ENCODE measurements around the gene KDM7A. TPM values are rescaled to one million over a fixed set of nuclear protein-coding genes. Genes with fewer than 3 reads are reported as not detected.

KDM7A gene
- total RNA-seq, 1 donor from 2014 or later, result 25.4 TPM

DNA sequence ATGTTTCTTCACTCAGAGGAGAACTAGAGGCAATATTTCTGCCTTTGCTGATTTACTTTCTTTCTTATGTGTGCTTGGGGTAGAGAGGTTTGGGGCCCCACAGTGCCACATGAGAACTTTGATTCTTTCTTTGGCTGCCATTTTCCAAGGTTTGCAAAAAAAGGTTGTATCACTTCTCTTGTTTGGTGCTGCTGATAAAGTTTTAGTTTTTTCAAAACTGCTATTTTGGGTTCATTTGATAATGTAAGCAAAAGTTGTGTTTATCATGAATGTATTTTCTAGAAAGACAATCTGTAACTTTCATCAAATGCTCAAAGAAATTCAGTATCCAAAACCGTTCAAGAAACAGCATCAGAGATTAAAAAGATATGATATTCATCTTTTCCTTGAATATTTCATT lies 83.4 kb downstream of the KDM7A start:
- no peak overlapping the region for H3K4me3 Mint-ChIP-seq (ENCODE audit: unreplicated experiment)
- no peak for DNase-seq
- peaks cover 11% of the 10 kb centered on the region for H3K36me3 Mint-ChIP-seq (ENCODE audit: unreplicated experiment)
- no peak overlapping the region for H3K27ac Mint-ChIP-seq (ENCODE audit: unreplicated experiment)
- no peaks in the 10 kb centered on the region for H3K4me1 Mint-ChIP-seq (ENCODE audit: low read depth, unreplicated experiment)
- H3K9me3 Mint-ChIP-seq (ENCODE audit: unreplicated experiment), result no peaks in the 10 kb centered on the region
- TF ChIP-seq, protein P1, sequence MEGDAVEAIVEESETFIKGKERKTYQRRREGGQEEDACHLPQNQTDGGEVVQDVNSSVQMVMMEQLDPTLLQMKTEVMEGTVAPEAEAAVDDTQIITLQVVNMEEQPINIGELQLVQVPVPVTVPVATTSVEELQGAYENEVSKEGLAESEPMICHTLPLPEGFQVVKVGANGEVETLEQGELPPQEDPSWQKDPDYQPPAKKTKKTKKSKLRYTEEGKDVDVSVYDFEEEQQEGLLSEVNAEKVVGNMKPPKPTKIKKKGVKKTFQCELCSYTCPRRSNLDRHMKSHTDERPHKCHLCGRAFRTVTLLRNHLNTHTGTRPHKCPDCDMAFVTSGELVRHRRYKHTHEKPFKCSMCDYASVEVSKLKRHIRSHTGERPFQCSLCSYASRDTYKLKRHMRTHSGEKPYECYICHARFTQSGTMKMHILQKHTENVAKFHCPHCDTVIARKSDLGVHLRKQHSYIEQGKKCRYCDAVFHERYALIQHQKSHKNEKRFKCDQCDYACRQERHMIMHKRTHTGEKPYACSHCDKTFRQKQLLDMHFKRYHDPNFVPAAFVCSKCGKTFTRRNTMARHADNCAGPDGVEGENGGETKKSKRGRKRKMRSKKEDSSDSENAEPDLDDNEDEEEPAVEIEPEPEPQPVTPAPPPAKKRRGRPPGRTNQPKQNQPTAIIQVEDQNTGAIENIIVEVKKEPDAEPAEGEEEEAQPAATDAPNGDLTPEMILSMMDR (IDR thresholded peaks at IDR 0.05; ENCODE audit: partially characterized antibody, unreplicated experiment), result no peak
- H3K27me3 Mint-ChIP-seq (ENCODE audit: unreplicated experiment), result no peaks in the 10 kb centered on the region

DNA sequence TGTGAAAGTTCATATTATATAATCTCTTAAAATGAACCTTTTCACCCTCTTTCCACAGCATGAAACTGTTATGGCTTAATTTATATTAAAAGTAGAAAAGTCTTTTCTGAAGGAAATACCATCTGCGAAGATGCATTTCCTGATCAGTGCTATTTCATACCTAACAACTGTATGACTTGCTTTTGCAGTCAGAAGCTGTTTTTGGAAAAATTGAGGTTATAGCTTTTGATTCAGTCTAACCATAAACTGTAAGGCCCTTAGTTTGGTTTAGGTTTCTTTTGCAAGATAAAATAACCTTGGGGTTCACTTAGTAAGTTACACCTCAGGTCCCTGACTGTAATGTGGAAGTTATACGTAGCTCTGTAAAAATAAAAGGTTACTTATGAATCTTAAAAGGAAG lies 91.3 kb downstream of the KDM7A start:
- Mint-ChIP-seq H3K36me3 (ENCODE audit: unreplicated experiment) (no peaks in the 10 kb centered on the region), H3K9me3 (ENCODE audit: unreplicated experiment) (peaks cover 2% of the 10 kb centered on the region), H3K27me3 (ENCODE audit: unreplicated experiment) (no peaks in the 10 kb centered on the region), H3K27ac (ENCODE audit: unreplicated experiment) (no peak overlapping the region), H3K4me3 (ENCODE audit: unreplicated experiment) (no peak overlapping the region), H3K4me1 (ENCODE audit: low read depth, unreplicated experiment) (no peaks in the 10 kb centered on the region)
- no peak for DNase-seq
- TF ChIP-seq, protein P1 (IDR thresholded peaks at IDR 0.05; ENCODE audit: partially characterized antibody, unreplicated experiment), result no peak

DNA sequence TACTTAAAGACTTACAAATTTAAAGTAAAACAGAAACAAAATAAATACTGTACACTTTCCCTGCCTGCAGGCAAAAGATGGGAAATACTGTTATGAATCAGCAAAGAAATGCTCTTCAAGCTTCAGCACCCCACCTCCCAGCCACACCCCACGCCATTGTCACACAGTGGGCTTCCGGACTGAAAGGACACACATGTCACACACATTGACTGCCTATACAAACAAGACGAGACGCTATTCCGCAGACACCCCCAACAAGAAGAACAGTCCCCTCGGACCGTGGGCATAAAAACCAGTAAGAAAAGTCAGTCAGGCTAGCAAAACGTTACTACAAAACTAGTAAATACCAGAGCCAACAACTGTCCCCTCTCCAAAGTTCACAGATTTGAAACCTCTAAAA lies 91.8 kb downstream of the KDM7A start:
- no peak for DNase-seq
- Mint-ChIP-seq H3K9me3 (ENCODE audit: unreplicated experiment) (peaks cover 2% of the 10 kb centered on the region), H3K4me3 (ENCODE audit: unreplicated experiment) (no peak overlapping the region), H3K27me3 (ENCODE audit: unreplicated experiment) (no peaks in the 10 kb centered on the region), H3K4me1 (ENCODE audit: low read depth, unreplicated experiment) (peaks cover 2% of the 10 kb centered on the region), H3K27ac (ENCODE audit: unreplicated experiment) (no peak overlapping the region), H3K36me3 (ENCODE audit: unreplicated experiment) (no peaks in the 10 kb centered on the region)
- TF ChIP-seq, protein P1 (IDR thresholded peaks at IDR 0.05; ENCODE audit: partially characterized antibody, unreplicated experiment), result no peak

DNA sequence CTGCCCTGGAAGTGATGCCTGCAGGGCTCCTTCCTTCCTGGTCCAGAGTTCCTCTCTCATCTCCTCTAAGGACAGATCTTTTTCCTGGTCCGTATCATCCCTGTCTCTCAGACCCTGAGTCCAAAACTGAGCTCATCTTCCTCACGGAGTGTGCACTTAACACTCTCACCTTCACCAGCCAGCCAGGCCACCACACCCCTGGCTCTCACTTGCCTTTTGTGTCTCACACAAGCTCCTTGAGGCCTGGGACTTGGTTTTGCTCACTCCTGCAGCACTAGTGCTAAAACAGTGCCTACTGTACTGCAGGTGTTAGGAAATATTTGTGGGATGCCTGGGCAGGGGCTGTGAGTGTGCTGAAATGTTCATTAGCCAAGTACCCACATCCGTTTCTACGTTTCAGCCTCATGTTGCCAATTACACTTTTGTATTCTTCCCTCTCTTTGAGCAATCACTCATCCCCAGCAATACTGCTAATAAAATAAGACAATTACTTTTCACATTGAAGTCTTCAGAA lies 92.6 kb downstream of the KDM7A start:
- peaks cover 2% of the 10 kb centered on the region for H3K9me3 Mint-ChIP-seq (ENCODE audit: unreplicated experiment)
- peaks cover 4% of the 10 kb centered on the region for H3K4me1 Mint-ChIP-seq (ENCODE audit: low read depth, unreplicated experiment)
- no peak overlapping the region for H3K4me3 Mint-ChIP-seq (ENCODE audit: unreplicated experiment)
- no peak overlapping the region for H3K27ac Mint-ChIP-seq (ENCODE audit: unreplicated experiment)
- no peaks in the 10 kb centered on the region for H3K36me3 Mint-ChIP-seq (ENCODE audit: unreplicated experiment)
- TF ChIP-seq, protein P1 (IDR thresholded peaks at IDR 0.05; ENCODE audit: partially characterized antibody, unreplicated experiment), result no peak
- DNase-seq, result no peak
- no peaks in the 10 kb centered on the region for H3K27me3 Mint-ChIP-seq (ENCODE audit: unreplicated experiment)

DNA sequence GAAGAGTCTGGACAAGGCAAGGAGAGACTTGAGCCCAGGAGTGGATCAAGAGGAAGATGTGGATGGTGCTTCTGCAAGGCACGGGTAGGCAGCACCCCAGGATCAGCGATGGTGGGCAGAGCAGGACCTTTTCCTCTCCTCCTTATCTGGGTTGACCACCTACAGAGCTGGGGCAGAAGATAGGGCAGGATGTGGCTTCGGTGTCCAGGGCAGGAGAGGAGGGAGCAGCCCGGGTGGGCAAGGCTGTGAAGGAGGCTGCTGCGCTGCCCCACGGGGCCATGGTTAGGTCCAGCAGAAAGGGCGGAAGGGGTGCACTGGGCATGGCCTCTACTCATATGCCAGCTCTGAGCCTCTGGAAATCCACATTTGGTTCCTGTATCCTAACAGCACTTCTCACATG lies 94.0 kb downstream of the KDM7A start:
- Mint-ChIP-seq H3K9me3 (ENCODE audit: unreplicated experiment) (peaks cover 3% of the 10 kb centered on the region), H3K4me1 (ENCODE audit: low read depth, unreplicated experiment) (peaks cover 6% of the 10 kb centered on the region), H3K27me3 (ENCODE audit: unreplicated experiment) (no peaks in the 10 kb centered on the region), H3K36me3 (ENCODE audit: unreplicated experiment) (no peaks in the 10 kb centered on the region), H3K27ac (ENCODE audit: unreplicated experiment) (no peak overlapping the region), H3K4me3 (ENCODE audit: unreplicated experiment) (no peak overlapping the region)
- DNase-seq, result no peak
- TF ChIP-seq, protein P1 (IDR thresholded peaks at IDR 0.05; ENCODE audit: partially characterized antibody, unreplicated experiment), result no peak
